Measurements from ENCODE around the gene PLOD1.

PLOD1 gene

DNA sequence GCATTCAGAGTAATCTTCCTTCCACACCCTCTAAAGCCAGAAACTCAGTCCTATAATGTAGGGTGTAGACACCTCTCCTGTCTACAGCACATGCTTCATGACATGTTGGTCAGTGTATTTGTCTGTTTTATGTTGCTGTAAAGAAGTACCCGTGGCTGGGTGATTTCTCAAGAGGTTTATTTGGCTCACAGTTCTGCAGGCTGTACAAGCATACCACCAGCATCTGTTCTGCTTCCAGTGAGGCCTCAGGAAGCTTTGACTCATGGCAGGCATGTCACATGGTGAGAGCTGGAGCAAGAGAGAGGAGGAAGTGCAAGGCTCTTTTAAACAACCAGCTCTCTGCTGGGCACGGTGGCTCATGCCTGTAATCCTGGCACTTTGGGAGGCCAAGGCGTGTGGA lies 12.1 kb downstream of the PLOD1 start:
- Histone ChIP-seq H3K27ac (ENCODE audit: poor library complexity, severe bottlenecking) (no peak overlapping the region), H3K27me3 (ENCODE audit: insufficient read depth, poor library complexity, severe bottlenecking) (no peaks in the 10 kb centered on the region), H3K4me3 (ENCODE audit: severe bottlenecking) (no peak overlapping the region), H3K36me3 (ENCODE audit: low read depth) (peaks cover 52% of the 10 kb centered on the region), H3K9me3 (ENCODE audit: severe bottlenecking) (no peaks in the 10 kb centered on the region), H3K4me1 (ENCODE audit: insufficient read depth, poor library complexity, severe bottlenecking) (no peaks in the 10 kb centered on the region)
- ATAC-seq (ENCODE audit: low read depth): no peak
- TF ChIP-seq CTCF (IDR thresholded peaks at IDR 0.05; ENCODE audit: poor library complexity, severe bottlenecking): no peak
- no peak for DNase-seq (ENCODE audit: low spot score)

GRCh38 chr1:11948822-11949458 lies 14.4 kb downstream of the PLOD1 start:
- ATAC-seq (ENCODE audit: low read depth) (peak; percentile 49; the same call in 1 of the 3 replicates), DNase-seq (ENCODE audit: low spot score) (no peak)

GRCh38 chr1:11951901-11952300 lies 17.4 kb downstream of the PLOD1 start:
- Histone ChIP-seq H3K4me1 (ENCODE audit: insufficient read depth, poor library complexity, severe bottlenecking) (no peaks in the 10 kb centered on the region), H3K9me3 (ENCODE audit: severe bottlenecking) (no peaks in the 10 kb centered on the region), H3K27me3 (ENCODE audit: insufficient read depth, poor library complexity, severe bottlenecking) (no peaks in the 10 kb centered on the region), H3K36me3 (ENCODE audit: low read depth) (peaks cover 58% of the 10 kb centered on the region), H3K27ac (ENCODE audit: poor library complexity, severe bottlenecking) (no peak overlapping the region), H3K4me3 (ENCODE audit: severe bottlenecking) (no peak overlapping the region)
- ATAC-seq (ENCODE audit: low read depth) (no peak), DNase-seq (ENCODE audit: low spot score) (no peak)
- TF ChIP-seq CTCF (IDR thresholded peaks at IDR 0.05; ENCODE audit: poor library complexity, severe bottlenecking): no peak

More at GRCh38 chr1:11948822-11949458, 14.4 kb downstream of the PLOD1 start:
- no peaks in the 10 kb centered on the region for H3K4me1 ChIP-seq (ENCODE audit: insufficient read depth, poor library complexity, severe bottlenecking)
- H3K9me3 ChIP-seq (ENCODE audit: severe bottlenecking): no peaks in the 10 kb centered on the region
- no peaks in the 10 kb centered on the region for H3K27me3 ChIP-seq (ENCODE audit: insufficient read depth, poor library complexity, severe bottlenecking)
- H3K27ac ChIP-seq (ENCODE audit: poor library complexity, severe bottlenecking): no peak overlapping the region
- no peak overlapping the region for H3K4me3 ChIP-seq (ENCODE audit: severe bottlenecking)
- H3K36me3 ChIP-seq (ENCODE audit: low read depth): peaks cover 47% of the 10 kb centered on the region
- TF ChIP-seq CTCF (IDR thresholded peaks at IDR 0.05; ENCODE audit: poor library complexity, severe bottlenecking): no peak

DNA sequence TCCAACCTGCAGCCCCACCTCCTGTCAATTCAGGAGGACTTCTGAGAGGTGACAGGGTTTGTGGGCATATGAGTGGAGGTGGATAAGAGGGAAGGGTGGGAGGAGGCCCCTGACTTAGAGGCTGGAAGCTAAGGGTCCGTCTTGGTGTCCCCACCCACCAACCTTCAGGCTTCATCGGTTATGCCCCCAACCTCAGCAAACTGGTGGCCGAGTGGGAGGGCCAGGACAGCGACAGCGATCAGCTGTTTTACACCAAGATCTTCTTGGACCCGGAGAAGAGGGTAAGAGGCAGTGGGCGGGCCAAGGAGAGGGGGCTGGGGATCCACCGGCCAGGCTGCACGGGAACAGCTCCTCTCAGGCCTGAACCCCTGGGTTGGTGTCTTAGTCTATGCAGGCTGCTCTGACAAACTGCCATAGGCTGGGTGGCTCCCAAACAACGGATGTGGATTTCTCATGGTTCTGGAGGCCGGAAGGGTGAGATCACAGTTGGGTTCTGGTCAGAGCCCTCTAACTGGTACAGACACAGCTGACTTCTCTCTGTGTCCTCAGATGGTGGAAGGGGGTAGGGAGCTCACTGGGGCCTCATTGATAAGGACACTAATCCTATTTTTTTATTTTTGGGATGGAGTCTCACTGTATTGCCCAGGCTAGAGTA lies 18.1 kb downstream of the PLOD1 start:
- H3K27ac ChIP-seq (ENCODE audit: poor library complexity, severe bottlenecking): no peak overlapping the region
- no peak; the same call in 2 of the 3 replicates for ATAC-seq (ENCODE audit: low read depth)

More for the DNA sequence above, 18.1 kb downstream of the PLOD1 start:
- TF ChIP-seq CTCF (IDR thresholded peaks at IDR 0.05; ENCODE audit: poor library complexity, severe bottlenecking): no peak
- DNase-seq (ENCODE audit: low spot score): no peak
- Histone ChIP-seq H3K4me1 (ENCODE audit: insufficient read depth, poor library complexity, severe bottlenecking) (no peaks in the 10 kb centered on the region), H3K27me3 (ENCODE audit: insufficient read depth, poor library complexity, severe bottlenecking) (no peaks in the 10 kb centered on the region), H3K4me3 (ENCODE audit: severe bottlenecking) (no peak overlapping the region), H3K9me3 (ENCODE audit: severe bottlenecking) (no peaks in the 10 kb centered on the region), H3K36me3 (ENCODE audit: low read depth) (peaks cover 63% of the 10 kb centered on the region)

Measured in RWPE2 (cell line).